Skeletal muscle satellite cell (primary cell): ENCODE measurements around the gene EEF2K.

Source experiments
- H3K27me3 ChIP-seq: 2 replicates; pipeline ENCODE4 v1.7.0; 2013; ENCODE audit warnings: low read length; ENCODE audit not compliant: control insufficient read depth, insufficient read depth
- H3K36me3 ChIP-seq: 2 replicates; pipeline ENCODE4 v1.7.0; 2013; ENCODE audit warnings: mild to moderate bottlenecking, control low read depth, low read length; ENCODE audit not compliant: insufficient read depth
- H3K4me1 ChIP-seq: 2 replicates; pipeline ENCODE4 v1.7.0; 2013; ENCODE audit warnings: low read length; ENCODE audit not compliant: control insufficient read depth, insufficient read depth
- H3K4me2 ChIP-seq: 2 replicates; pipeline ENCODE4 v1.7.0; 2013; ENCODE audit warnings: mild to moderate bottlenecking, low read length
- H3K4me3 ChIP-seq: 2 replicates; pipeline ENCODE4 v1.7.0; 2013; ENCODE audit warnings: low read length
- H3K9ac ChIP-seq: 2 replicates; pipeline ENCODE4 v1.7.0; 2013; ENCODE audit warnings: mild to moderate bottlenecking, low read depth, low read length, moderate library complexity
- H3K9me3 ChIP-seq: replicated peaks from 2 replicates; pipeline ENCODE4 v1.7.0; 2013; ENCODE audit warnings: mild to moderate bottlenecking, control low read depth, low read length

EEF2K gene

GRCh38 chr16:22177968-22178930 lies 27.8 kb upstream of the EEF2K start:
- H3K4me3 ChIP-seq: no peak overlapping the region

GRCh38 chr16:22181426-22181825 lies 24.7 kb upstream of the EEF2K start:
- Histone ChIP-seq H3K36me3 (no peaks in the 10 kb centered on the region), H3K4me3 (no peak overlapping the region), H3K9ac (no peak overlapping the region), H3K9me3 (no peaks in the 10 kb centered on the region), H3K4me1 (no peaks in the 10 kb centered on the region), H3K27me3 (peaks cover 45% of the 10 kb centered on the region), H3K4me2 (no peak overlapping the region)

More at GRCh38 chr16:22177968-22178930, 27.8 kb upstream of the EEF2K start:
- H3K9me3 ChIP-seq: no peaks in the 10 kb centered on the region
- H3K4me2 ChIP-seq: no peak overlapping the region
- H3K27me3 ChIP-seq: peaks cover 37% of the 10 kb centered on the region
- no peaks in the 10 kb centered on the region for H3K4me1 ChIP-seq
- H3K9ac ChIP-seq: no peak overlapping the region
- H3K36me3 ChIP-seq: no peaks in the 10 kb centered on the region

- H3K36me3 ChIP-seq: no peaks in the 10 kb centered on the region
- H3K4me2 ChIP-seq: no peak overlapping the region
- H3K9me3 ChIP-seq: no peaks in the 10 kb centered on the region
- no peak overlapping the region for H3K9ac ChIP-seq
- no peak overlapping the region for H3K4me3 ChIP-seq
- H3K27me3 ChIP-seq: peaks cover 43% of the 10 kb centered on the region
- no peaks in the 10 kb centered on the region for H3K4me1 ChIP-seq
These were observed 24.2 kb upstream of the EEF2K start for GRCh38 chr16:22181843-22182242.

- H3K4me3 ChIP-seq: no peak overlapping the region
These were observed 22.7 kb upstream of the EEF2K start for GRCh38 chr16:22183335-22183734.

GRCh38 chr16:22183901-22184614 lies 22.0 kb upstream of the EEF2K start:
- Histone ChIP-seq H3K27me3 (peaks cover 30% of the 10 kb centered on the region), H3K4me1 (peaks cover 5% of the 10 kb centered on the region), H3K4me2 (no peak overlapping the region), H3K4me3 (no peak overlapping the region), H3K9ac (no peak overlapping the region), H3K9me3 (no peaks in the 10 kb centered on the region), H3K36me3 (no peaks in the 10 kb centered on the region)

More at GRCh38 chr16:22183335-22183734, 22.7 kb upstream of the EEF2K start:
- H3K4me1 ChIP-seq: no peaks in the 10 kb centered on the region
- H3K27me3 ChIP-seq: peaks cover 37% of the 10 kb centered on the region
- no peak overlapping the region for H3K9ac ChIP-seq
- H3K9me3 ChIP-seq: no peaks in the 10 kb centered on the region
- H3K36me3 ChIP-seq: no peaks in the 10 kb centered on the region
- H3K4me2 ChIP-seq: no peak overlapping the region

- H3K4me2 ChIP-seq: no peak overlapping the region
- H3K9me3 ChIP-seq: no peaks in the 10 kb centered on the region
- H3K4me3 ChIP-seq: no peak overlapping the region
- no peaks in the 10 kb centered on the region for H3K36me3 ChIP-seq
- H3K9ac ChIP-seq: no peak overlapping the region
- peaks cover 10% of the 10 kb centered on the region for H3K4me1 ChIP-seq
- H3K27me3 ChIP-seq: peaks cover 30% of the 10 kb centered on the region
These were observed 21.5 kb upstream of the EEF2K start for GRCh38 chr16:22184615-22184968.

- H3K9ac ChIP-seq: no peak overlapping the region
- H3K36me3 ChIP-seq: no peaks in the 10 kb centered on the region
- H3K4me2 ChIP-seq: no peak overlapping the region
- peaks cover 18% of the 10 kb centered on the region for H3K4me1 ChIP-seq
- no peaks in the 10 kb centered on the region for H3K9me3 ChIP-seq
- peaks cover 15% of the 10 kb centered on the region for H3K27me3 ChIP-seq
- H3K4me3 ChIP-seq: no peak overlapping the region
These were observed 19.6 kb upstream of the EEF2K start for GRCh38 chr16:22186517-22186916.

- no peaks in the 10 kb centered on the region for H3K36me3 ChIP-seq
- no peak overlapping the region for H3K4me2 ChIP-seq
- no peaks in the 10 kb centered on the region for H3K9me3 ChIP-seq
- H3K4me1 ChIP-seq: peaks cover 34% of the 10 kb centered on the region
- no peak overlapping the region for H3K9ac ChIP-seq
- H3K27me3 ChIP-seq: peaks cover 8% of the 10 kb centered on the region
- no peak overlapping the region for H3K4me3 ChIP-seq
These were observed 17.8 kb upstream of the EEF2K start for GRCh38 chr16:22188267-22188594.

- H3K36me3 ChIP-seq: no peaks in the 10 kb centered on the region
These were observed 17.3 kb upstream of the EEF2K start for GRCh38 chr16:22188595-22189442.

GRCh38 chr16:22189473-22190080 lies 16.5 kb upstream of the EEF2K start:
- peaks cover 4% of the 10 kb centered on the region for H3K27me3 ChIP-seq
- H3K4me2 ChIP-seq: peak overlapping the region; percentile 95
- peak overlapping the region; percentile 77 for H3K4me3 ChIP-seq
- no peaks in the 10 kb centered on the region for H3K36me3 ChIP-seq
- no peaks in the 10 kb centered on the region for H3K9me3 ChIP-seq
- H3K4me1 ChIP-seq: peaks cover 34% of the 10 kb centered on the region
- H3K9ac ChIP-seq: peak overlapping the region; percentile 47

More at GRCh38 chr16:22188595-22189442, 17.3 kb upstream of the EEF2K start:
- Histone ChIP-seq H3K27me3 (peaks cover 5% of the 10 kb centered on the region), H3K4me1 (peaks cover 34% of the 10 kb centered on the region), H3K4me3 (no peak overlapping the region), H3K9me3 (no peaks in the 10 kb centered on the region), H3K4me2 (peak overlapping the region; percentile 14), H3K9ac (no peak overlapping the region)
